GM11168 (cell line): ENCODE results near the gene ATXN2L.
"Not testable (repeated sequence)": the region's sequence is repeated elsewhere in the genome, so short reads cannot be mapped to it uniquely, and the experiment has no call there.

Source experiments
- in situ Hi-C: fragments of 300-500 bp; cut with MboI; formaldehyde crosslinking; loops from one replicate; pipeline ENCODE4 v1.12.0; 2022; ENCODE audit warnings: low sequenced_read_pairs; ENCODE audit not compliant: unreplicated experiment

Gene ATXN2L

GRCh38 chr16:28822520-28823290 lies at the start of gene ATXN2L:
Gene ATXN2L (plus strand): TSS chr16:28822999. CDS start chr16:28823260, 261 bp downstream.
- in situ Hi-C loops, result no loop called here

GRCh38 chr16:28781697-28782096 lies 41.1 kb upstream of the ATXN2L start:
- in situ Hi-C loops, result not testable (repeated sequence)

GRCh38 chr16:28782357-28782756 lies 40.4 kb upstream of the ATXN2L start:
- in situ Hi-C loops, result not testable (repeated sequence)

- in situ Hi-C loops, result not testable (repeated sequence)
Measured at GRCh38 chr16:28802235-28803019, 20.4 kb upstream of the ATXN2L start.

GRCh38 chr16:28807445-28808120 lies 15.2 kb upstream of the ATXN2L start:
- in situ Hi-C loops, result not testable (repeated sequence)

GRCh38 chr16:28820016-28820415 lies 2.8 kb upstream of the ATXN2L start:
- in situ Hi-C loops, result no loop called here

- in situ Hi-C loops, result not testable (repeated sequence)
Measured at GRCh38 chr16:28820546-28820945, 2.3 kb upstream of the ATXN2L start.

GRCh38 chr16:28821874-28822519 lies 802 bp upstream of the ATXN2L start:
- in situ Hi-C loops, result no loop called here

GRCh38 chr16:28823291-28823872 lies 583 bp downstream of the ATXN2L start:
- in situ Hi-C loops, result no loop called here

- in situ Hi-C loops, result no loop called here
Measured at GRCh38 chr16:28823873-28824716, 1.3 kb downstream of the ATXN2L start.

- in situ Hi-C loops, result no loop called here
Measured at GRCh38 chr16:28824717-28824973, 1.8 kb downstream of the ATXN2L start.

GRCh38 chr16:28826141-28826540 lies 3.3 kb downstream of the ATXN2L start:
- in situ Hi-C loops, result loop anchor here (25.0 kb wide), 1 partner anchor 139 kb away; no protein-coding TSS in a partner anchor

- in situ Hi-C loops, result loop anchor here (25.0 kb wide), 1 partner anchor 142 kb away; no protein-coding TSS in a partner anchor
Measured at GRCh38 chr16:28829747-28830146, 6.9 kb downstream of the ATXN2L start.

- in situ Hi-C loops, result loop anchor here (25.0 kb wide), 1 partner anchor 143 kb away; no protein-coding TSS in a partner anchor
Measured at GRCh38 chr16:28830531-28830930, 7.7 kb downstream of the ATXN2L start.

- in situ Hi-C loops, result loop anchor here (25.0 kb wide), 1 partner anchor 147 kb away; no protein-coding TSS in a partner anchor
Measured at GRCh38 chr16:28834349-28834748, 11.6 kb downstream of the ATXN2L start.

GRCh38 chr16:28834873-28835863 lies 12.4 kb downstream of the ATXN2L start:
- in situ Hi-C loops, result loop anchor here (25.0 kb wide), 1 partner anchor 148 kb away; no protein-coding TSS in a partner anchor

GRCh38 chr16:28835864-28836760 lies 13.3 kb downstream of the ATXN2L start:
- in situ Hi-C loops, result loop anchor here (25.0 kb wide), 1 partner anchor 149 kb away; no protein-coding TSS in a partner anchor
